Astrocyte of the cerebellum (primary cell): ENCODE results near the gene ADAMTSL3.

Source experiments
- DNase-seq: peaks from one replicate; pipeline ENCODE4 v3.0.0-alpha.2; 2011; ENCODE audit warnings: low read depth
- H3K4me3 ChIP-seq: 2 replicates; pipeline ENCODE4 v1.5.1; 2011; ENCODE audit warnings: mild to moderate bottlenecking, low read depth, low read length, moderate library complexity
- CTCF ChIP-seq: IDR thresholded peaks from 2 replicates; pipeline ENCODE4 v1.5.1; 2012; ENCODE audit warnings: low read length, low read depth, moderate library complexity, mild to moderate bottlenecking; ENCODE audit errors: missing control alignments
- in situ Hi-C: cut with HindIII; loops from 2 replicates; pipeline ENCODE4 v1.10.0; 2017; ENCODE audit warnings: low sequenced_read_pairs

ADAMTSL3 gene

GRCh38 chr15:83978588-83978987 is 324.7 kb downstream of the ADAMTSL3 start:
- in situ Hi-C loops: no loop called here

GRCh38 chr15:83980637-83981036 is 326.7 kb downstream of the ADAMTSL3 start:
- in situ Hi-C loops: no loop called here
- H3K4me3 ChIP-seq: no peak overlapping the region
- DNase-seq: no peak
- no peak for TF ChIP-seq CTCF

More at GRCh38 chr15:83978588-83978987, 324.7 kb downstream of the ADAMTSL3 start:
- no peak for TF ChIP-seq CTCF
- no peak overlapping the region for H3K4me3 ChIP-seq
- no peak for DNase-seq

GRCh38 chr15:83982748-83983147 is 328.8 kb downstream of the ADAMTSL3 start:
- no peak for TF ChIP-seq CTCF
- in situ Hi-C loops: no loop called here
- no peak overlapping the region for H3K4me3 ChIP-seq
- no peak for DNase-seq

- no peak for TF ChIP-seq CTCF
- H3K4me3 ChIP-seq: no peak overlapping the region
- in situ Hi-C loops: no loop called here
- no peak for DNase-seq
These were observed 329.9 kb downstream of the ADAMTSL3 start for GRCh38 chr15:83983634-83984458.

- in situ Hi-C loops: no loop called here
- no peak for TF ChIP-seq CTCF
- no peak for DNase-seq
- no peak overlapping the region for H3K4me3 ChIP-seq
These were observed 330.7 kb downstream of the ADAMTSL3 start for GRCh38 chr15:83984601-83985000.

GRCh38 chr15:83991163-83991562 is 337.2 kb downstream of the ADAMTSL3 start:
- in situ Hi-C loops: no loop called here
- no peak for DNase-seq
- H3K4me3 ChIP-seq: no peak overlapping the region
- no peak for TF ChIP-seq CTCF
